T-helper 1 cell treated with Interleukin-12 subunit alpha and Interleukin-12 subunit beta and Interleukin-4 antibody, amounts not matched to agents 30 μg/mL and 1 μg/mL, for 36 hours (primary cell): ENCODE measurements around the gene MROH2A.
A peak's percentile ranks its signal among the peaks of the same experiment; 100 is the strongest.

Experiments
- H3K27ac Mint-ChIP-seq: one replicate; pipeline ENCODE4 v1.8.0; 2021; ENCODE audit warnings: mild to moderate bottlenecking, mixed read lengths
- H3K27me3 Mint-ChIP-seq: one replicate; pipeline ENCODE4 v1.8.0; 2021; ENCODE audit warnings: low read depth, mixed read lengths
- H3K36me3 Mint-ChIP-seq: one replicate; pipeline ENCODE4 v1.8.0; 2021; ENCODE audit warnings: low read depth, mixed read lengths
- H3K4me1 Mint-ChIP-seq: one replicate; pipeline ENCODE4 v1.8.0; 2021; ENCODE audit warnings: low read depth, mixed read lengths
- H3K4me3 Mint-ChIP-seq: one replicate; pipeline ENCODE4 v1.8.0; 2021; ENCODE audit warnings: mild to moderate bottlenecking, moderate library complexity, mixed read lengths
- H3K9me3 Mint-ChIP-seq: one replicate; pipeline ENCODE4 v1.8.0; 2021; ENCODE audit warnings: mixed read lengths

The MROH2A gene

DNA sequence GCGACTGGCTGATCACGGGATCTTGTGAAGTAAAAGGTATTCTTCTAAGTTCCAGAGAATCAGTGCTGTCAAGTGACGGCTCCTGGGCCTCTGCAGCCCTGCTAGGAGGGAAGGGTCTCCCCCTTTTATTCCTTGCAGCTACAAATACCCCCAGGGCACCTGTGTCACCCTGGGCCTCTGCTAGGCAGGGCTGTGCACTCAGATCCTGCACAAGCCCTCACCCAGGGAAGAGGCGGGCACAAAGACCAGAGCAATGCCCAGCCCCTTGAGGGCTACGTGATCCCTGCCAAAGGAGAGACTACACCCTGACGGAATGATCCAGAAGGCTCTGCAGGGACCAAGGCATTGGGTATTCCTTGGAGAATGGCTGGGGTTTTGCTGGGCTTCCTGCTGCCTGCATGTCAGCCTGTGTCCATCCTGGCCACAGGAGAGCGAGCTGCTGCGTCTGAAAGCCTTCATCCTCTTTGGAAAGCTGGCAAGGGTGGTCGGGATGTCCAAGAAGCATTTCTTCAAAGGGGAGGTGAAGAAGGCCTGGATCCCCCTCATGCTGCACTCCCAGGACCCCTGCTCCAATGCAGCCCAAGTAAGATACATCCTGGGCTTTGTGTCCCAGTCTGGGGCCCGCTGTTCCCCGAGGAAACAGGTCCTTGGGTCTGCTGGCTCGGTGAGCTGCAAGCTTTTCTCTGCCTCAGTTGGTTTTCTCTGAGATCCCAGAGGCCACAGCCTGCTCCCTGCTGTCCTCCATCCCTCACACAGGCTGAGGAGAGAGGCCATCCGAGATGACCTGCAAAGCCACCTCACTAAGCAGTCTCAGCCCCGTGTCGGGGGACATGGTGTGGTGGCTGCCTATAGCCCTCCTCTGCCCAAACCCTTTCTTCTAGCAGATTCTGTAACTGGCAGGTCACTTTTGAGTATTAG is 51.3 kb downstream of the MROH2A start:
- H3K9me3 Mint-ChIP-seq, result no peaks in the 10 kb centered on the region
- no peaks in the 10 kb centered on the region for H3K4me1 Mint-ChIP-seq
- H3K27ac Mint-ChIP-seq, result no peak overlapping the region
- H3K36me3 Mint-ChIP-seq, result peaks cover 2% of the 10 kb centered on the region
- no peak overlapping the region for H3K4me3 Mint-ChIP-seq
- H3K27me3 Mint-ChIP-seq, result peaks cover 12% of the 10 kb centered on the region

DNA sequence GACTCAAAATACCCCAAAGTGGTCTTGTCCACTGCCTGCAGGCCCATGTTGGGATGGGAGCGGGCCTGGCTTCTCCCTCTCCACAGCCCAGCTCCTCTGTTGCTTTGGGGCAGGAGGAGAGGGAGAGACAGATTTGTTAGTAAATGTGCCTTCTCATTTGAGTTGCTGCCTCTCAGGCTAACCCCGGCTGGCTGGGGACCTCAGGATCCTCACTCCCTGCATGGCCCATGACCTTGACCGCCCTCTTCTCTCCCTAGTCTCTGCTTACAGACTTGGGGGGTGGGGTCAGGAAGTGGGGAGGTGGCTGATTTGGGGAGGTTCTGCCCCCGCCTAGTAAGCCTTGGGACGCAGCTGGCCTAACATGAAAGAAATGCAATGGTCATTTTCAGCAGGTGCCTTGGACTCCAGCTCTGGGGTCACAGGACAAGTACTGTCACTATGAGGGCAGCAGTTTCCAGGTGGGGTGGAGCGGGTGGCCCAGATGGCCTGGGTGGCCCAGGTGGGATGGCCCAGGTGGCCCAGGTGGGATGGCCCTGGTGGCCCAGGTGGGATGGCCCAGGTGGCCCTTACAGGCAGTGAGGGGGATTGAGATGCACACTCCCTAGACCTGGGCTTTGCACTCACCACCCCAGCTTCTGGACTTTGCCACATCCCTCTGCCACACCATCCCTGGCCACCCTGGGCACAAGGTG is 52.1 kb downstream of the MROH2A start:
- no peaks in the 10 kb centered on the region for H3K4me1 Mint-ChIP-seq

DNA sequence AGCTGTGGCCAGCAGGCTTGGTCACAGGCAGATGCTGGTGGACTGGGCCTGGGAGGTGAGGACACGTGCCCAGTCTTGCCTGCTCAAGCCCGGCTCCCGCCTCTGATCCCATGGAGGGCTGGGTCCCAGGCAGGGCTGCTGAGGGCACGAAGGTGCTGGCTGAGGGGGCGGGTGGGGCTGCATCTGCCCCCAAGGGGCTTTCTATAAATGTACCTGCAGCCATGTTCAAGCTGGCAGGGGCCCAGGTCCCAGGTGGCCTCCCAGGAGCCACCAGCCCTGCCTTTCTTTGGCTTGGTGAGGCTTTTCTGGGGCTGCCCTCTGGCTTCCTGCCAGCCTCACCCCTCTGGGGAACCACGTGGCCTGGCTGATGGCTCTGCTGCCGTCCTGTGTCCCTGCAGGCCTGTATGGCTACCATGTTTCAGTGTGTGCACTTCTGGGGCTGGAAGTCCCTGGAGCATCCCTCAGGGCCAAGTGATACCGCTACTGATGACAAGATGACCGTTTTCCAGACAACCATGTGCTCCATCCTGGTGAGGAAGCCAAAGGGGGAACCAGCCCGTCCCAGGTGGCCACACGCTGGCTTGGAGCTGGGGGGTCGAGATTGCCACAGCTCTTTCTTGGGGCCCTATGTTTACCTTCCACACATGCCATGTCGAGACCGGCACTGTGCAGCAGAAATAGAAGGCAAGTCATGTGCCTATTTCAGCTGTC is 53.0 kb downstream of the MROH2A start:
- Mint-ChIP-seq H3K4me3 (no peak overlapping the region), H3K36me3 (peaks cover 11% of the 10 kb centered on the region), H3K9me3 (no peaks in the 10 kb centered on the region), H3K27ac (no peak overlapping the region), H3K4me1 (no peaks in the 10 kb centered on the region), H3K27me3 (peaks cover 2% of the 10 kb centered on the region)

More for the DNA sequence above, 52.1 kb downstream of the MROH2A start:
- H3K36me3 Mint-ChIP-seq, result peaks cover 9% of the 10 kb centered on the region
- H3K27me3 Mint-ChIP-seq, result peaks cover 8% of the 10 kb centered on the region
- no peaks in the 10 kb centered on the region for H3K9me3 Mint-ChIP-seq
- H3K27ac Mint-ChIP-seq, result no peak overlapping the region
- H3K4me3 Mint-ChIP-seq, result no peak overlapping the region

GRCh38 chr2:233831861-233832260 is 53.7 kb downstream of the MROH2A start:
- no peak overlapping the region for H3K4me3 Mint-ChIP-seq
- no peak overlapping the region for H3K27ac Mint-ChIP-seq
- no peaks in the 10 kb centered on the region for H3K9me3 Mint-ChIP-seq
- H3K27me3 Mint-ChIP-seq, result no peaks in the 10 kb centered on the region
- no peaks in the 10 kb centered on the region for H3K4me1 Mint-ChIP-seq
- peaks cover 16% of the 10 kb centered on the region for H3K36me3 Mint-ChIP-seq

DNA sequence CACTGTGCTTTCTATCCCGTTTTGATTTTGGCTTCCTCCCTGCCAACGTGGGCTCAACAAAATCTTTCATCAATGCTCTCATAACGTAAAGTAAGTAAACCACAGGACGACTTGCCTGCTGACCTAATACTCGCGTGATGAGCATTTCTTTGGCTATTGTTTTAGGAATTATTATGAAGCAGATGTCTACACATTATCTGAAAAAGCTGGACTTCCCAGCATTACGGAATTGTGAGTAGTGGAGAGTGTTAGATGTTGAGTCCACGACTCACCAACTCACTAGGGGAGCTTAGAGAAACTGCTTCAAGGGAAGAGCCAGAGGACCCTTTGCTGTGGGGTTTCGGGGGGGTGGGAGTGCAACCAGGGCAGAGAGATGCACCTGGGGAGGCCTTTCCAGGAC is 54.3 kb downstream of the MROH2A start:
- Mint-ChIP-seq H3K27ac (no peak overlapping the region), H3K4me3 (no peak overlapping the region), H3K27me3 (no peaks in the 10 kb centered on the region), H3K9me3 (no peaks in the 10 kb centered on the region), H3K4me1 (peaks cover 3% of the 10 kb centered on the region), H3K36me3 (peaks cover 19% of the 10 kb centered on the region)

GRCh38 chr2:233832869-233833311 is 54.8 kb downstream of the MROH2A start:
- H3K9me3 Mint-ChIP-seq, result no peaks in the 10 kb centered on the region
- H3K27ac Mint-ChIP-seq, result no peak overlapping the region
- peaks cover 3% of the 10 kb centered on the region for H3K4me1 Mint-ChIP-seq
- no peak overlapping the region for H3K4me3 Mint-ChIP-seq
- H3K36me3 Mint-ChIP-seq, result peaks cover 24% of the 10 kb centered on the region
- no peaks in the 10 kb centered on the region for H3K27me3 Mint-ChIP-seq

- Mint-ChIP-seq H3K9me3 (no peaks in the 10 kb centered on the region), H3K36me3 (peaks cover 29% of the 10 kb centered on the region), H3K4me3 (no peak overlapping the region), H3K27ac (no peak overlapping the region), H3K27me3 (no peaks in the 10 kb centered on the region), H3K4me1 (peaks cover 8% of the 10 kb centered on the region)
These were observed 55.2 kb downstream of the MROH2A start for GRCh38 chr2:233833345-233833744.

- peaks cover 22% of the 10 kb centered on the region for H3K4me1 Mint-ChIP-seq
- no peak overlapping the region for H3K4me3 Mint-ChIP-seq
- H3K9me3 Mint-ChIP-seq, result no peaks in the 10 kb centered on the region
- H3K27ac Mint-ChIP-seq, result no peak overlapping the region
- peaks cover 44% of the 10 kb centered on the region for H3K36me3 Mint-ChIP-seq
- no peaks in the 10 kb centered on the region for H3K27me3 Mint-ChIP-seq
These were observed 57.4 kb downstream of the MROH2A start for GRCh38 chr2:233835230-233836186.

- Mint-ChIP-seq H3K36me3 (peaks cover 51% of the 10 kb centered on the region), H3K27ac (no peak overlapping the region), H3K27me3 (no peaks in the 10 kb centered on the region), H3K9me3 (no peaks in the 10 kb centered on the region), H3K4me1 (peaks cover 26% of the 10 kb centered on the region), H3K4me3 (no peak overlapping the region)
These were observed 58.2 kb downstream of the MROH2A start for GRCh38 chr2:233836359-233836758.

- Mint-ChIP-seq H3K4me1 (peaks cover 33% of the 10 kb centered on the region), H3K9me3 (no peaks in the 10 kb centered on the region), H3K4me3 (no peak overlapping the region), H3K36me3 (peaks cover 65% of the 10 kb centered on the region), H3K27ac (no peak overlapping the region), H3K27me3 (no peaks in the 10 kb centered on the region)
These were observed 59.6 kb downstream of the MROH2A start for GRCh38 chr2:233837694-233838229.

GRCh38 chr2:233838251-233838650 is 60.1 kb downstream of the MROH2A start:
- Mint-ChIP-seq H3K27ac (peak overlapping the region; percentile 79), H3K9me3 (no peaks in the 10 kb centered on the region), H3K36me3 (peaks cover 70% of the 10 kb centered on the region), H3K4me3 (peak overlapping the region; percentile 52), H3K4me1 (peaks cover 33% of the 10 kb centered on the region), H3K27me3 (no peaks in the 10 kb centered on the region)

- H3K27me3 Mint-ChIP-seq, result no peaks in the 10 kb centered on the region
- peak overlapping the region; percentile 7 for H3K27ac Mint-ChIP-seq
- H3K4me1 Mint-ChIP-seq, result peaks cover 39% of the 10 kb centered on the region
- peaks cover 76% of the 10 kb centered on the region for H3K36me3 Mint-ChIP-seq
- no peak overlapping the region for H3K4me3 Mint-ChIP-seq
- H3K9me3 Mint-ChIP-seq, result no peaks in the 10 kb centered on the region
These were observed 60.8 kb downstream of the MROH2A start for GRCh38 chr2:233838726-233839446.

DNA sequence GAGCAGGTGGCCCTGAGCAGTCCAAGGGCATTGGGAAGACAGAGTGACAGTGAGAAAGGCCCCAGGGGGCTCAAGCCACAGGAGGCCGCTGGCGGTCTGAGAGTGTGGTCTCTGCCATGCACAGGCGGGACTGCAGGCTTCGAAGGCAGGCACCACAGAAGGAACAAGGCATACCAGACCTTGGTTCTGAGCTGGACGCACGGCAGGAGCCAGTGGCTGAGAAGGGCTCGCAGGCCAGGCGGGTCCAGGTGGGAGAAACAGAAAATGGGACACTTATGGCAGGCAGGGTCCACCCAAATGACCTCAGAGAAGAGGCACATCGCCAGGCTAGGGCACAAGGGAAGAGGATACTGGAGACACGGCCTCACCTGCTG is 61.3 kb downstream of the MROH2A start:
- Mint-ChIP-seq H3K36me3 (peaks cover 78% of the 10 kb centered on the region), H3K4me1 (peaks cover 40% of the 10 kb centered on the region), H3K9me3 (no peaks in the 10 kb centered on the region), H3K27ac (peak overlapping the region; percentile 7), H3K27me3 (no peaks in the 10 kb centered on the region), H3K4me3 (no peak overlapping the region)
